Panc1 (cell line): ENCODE data around the gene RAMP1. TPM values are rescaled to one million over a fixed set of nuclear protein-coding genes. Genes with fewer than 3 reads are reported as not detected.

ENCODE experiments used
- ATAC-seq: fragments of 200-7000 bp; cut with Tn5 transposase; 2 replicates; pipeline ENCODE4 v1.9.1; 2020; ENCODE audit warnings: mild to moderate bottlenecking, moderate library complexity
- BruUV-seq: library from RNA; stranded (reverse); fragments of 400-500 nt; replicated peaks from 2 replicates; lab custom pipeline; 2021; lab: Mats Ljungman, UMichigan
- CTCF ChIA-PET: fragments of 300-600 bp; sonication (Branson Sonifier 250); formaldehyde crosslinking; loops from one replicate; lab custom pipeline; 2022; ENCODE audit warnings: antibody characterized with exemption; lab: Charles Lee
- POLR2A ChIA-PET: fragments of 300-600 bp; sonication (Branson Sonifier 250); formaldehyde crosslinking; loops from one replicate; lab custom pipeline; 2022; ENCODE audit warnings: antibody characterized with exemption; lab: Charles Lee
- DNase-seq: peaks from one replicate; pipeline ENCODE4 v3.0.0-alpha.2; 2010; ENCODE audit warnings: low read depth, low spot score
- H3K27ac ChIP-seq: 2 replicates; pipeline ENCODE4 v1.5.1; 2011; ENCODE audit warnings: mild to moderate bottlenecking, low read length, inconsistent platforms
- H3K27me3 ChIP-seq: fragments of 200-500 bp; sonication (Bioruptor generic); 2 replicates; pipeline ENCODE4 v1.6.0; 2014; ENCODE audit warnings: low read length, inconsistent platforms; ENCODE audit not compliant: control insufficient read depth, insufficient read depth
- H3K36me3 ChIP-seq: fragments of 200-500 bp; sonication (Bioruptor generic); 2 replicates; pipeline ENCODE4 v1.5.1; 2014; ENCODE audit warnings: inconsistent platforms, mild to moderate bottlenecking, low read length, moderate library complexity; ENCODE audit not compliant: control insufficient read depth, insufficient read depth
- H3K4me1 ChIP-seq: 2 replicates; pipeline ENCODE4 v1.5.1; 2011; ENCODE audit warnings: inconsistent platforms, mild to moderate bottlenecking, low read length, moderate library complexity; ENCODE audit not compliant: control insufficient read depth, insufficient read depth
- H3K4me3 ChIP-seq, 2 experiments: 2 replicates each; pipeline ENCODE4 v1.5.1; 2011 to 2012; ENCODE audit warnings: low read depth in 2 of 2, low read length in 2 of 2, mild to moderate bottlenecking in 2 of 2, inconsistent platforms in 1 of 2, moderate library complexity in 1 of 2
- H3K9me3 ChIP-seq: fragments of 200-500 bp; sonication (Bioruptor generic); 2 replicates; pipeline ENCODE4 v1.5.1; 2014; ENCODE audit warnings: low read depth, mild to moderate bottlenecking, inconsistent platforms, low read length, moderate library complexity; ENCODE audit not compliant: control insufficient read depth, insufficient read depth
- CTCF ChIP-seq: fragments of 450-650 bp; IDR thresholded peaks from 2 replicates; pipeline ENCODE4 v1.5.1; 2017; ENCODE audit warnings: mild to moderate bottlenecking
- POLR2AphosphoS5 ChIP-seq: IDR thresholded peaks from 2 replicates; pipeline ENCODE4 v1.6.1; 2012; ENCODE audit warnings: mild to moderate bottlenecking, low read depth, low read length, moderate library complexity
- REST ChIP-seq, 2 experiments: IDR thresholded peaks; 2 replicates each; pipeline ENCODE4 v1.6.1; 2011 to 2012; ENCODE audit warnings: low read depth in 2 of 2, control low read depth in 1 of 2, low read length in 1 of 2, mild to moderate bottlenecking in 1 of 2, moderate library complexity in 1 of 2; ENCODE audit not compliant: insufficient read depth in 1 of 2
- SIN3A ChIP-seq: IDR thresholded peaks from 2 replicates; pipeline ENCODE4 v1.6.1; 2012; ENCODE audit warnings: low read depth, mild to moderate bottlenecking, low read length, moderate library complexity, borderline replicate concordance; ENCODE audit not compliant: insufficient read depth
- TCF7L2 ChIP-seq: IDR thresholded peaks from 2 replicates; pipeline ENCODE4 v1.6.1; 2011; ENCODE audit warnings: mild to moderate bottlenecking, low read depth, low read length, inconsistent platforms
- in situ Hi-C: cut with HindIII; loops from 2 replicates; pipeline ENCODE4 v1.10.0; 2016; ENCODE audit warnings: low sequenced_read_pairs, low pct_unique_long_range_greater_than_20kb
- intact Hi-C: fragments of 100-400 bp; cut with micrococcal nuclease; formaldehyde crosslinking; loops from one replicate; pipeline ENCODE4 v1.10.0; 2022; ENCODE audit not compliant: unreplicated experiment
- total RNA-seq: library from RNA; stranded (reverse); gene quantifications from one replicate; pipeline ENCODE4 v1.2.1, GENCODE V29; 2021; ENCODE audit not compliant: unreplicated experiment

The RAMP1 gene
- total RNA-seq, 1 experiment from 2014 or later: 17.6 TPM

- H3K4me3 ChIP-seq: no peak overlapping the region
- BruUV-seq: no TSS peak
Observed at GRCh38 chr2:237955640-237956401, 96.4 kb downstream of the RAMP1 start.

GRCh38 chr2:237956402-237956736, 96.9 kb downstream of the RAMP1 start:
- no TSS peak for BruUV-seq
- in situ Hi-C loops (no loop called here), intact Hi-C loops (no loop called here)
- ATAC-seq (no peak), DNase-seq (no peak)
- no peak overlapping the region for H3K27ac ChIP-seq
- H3K9me3 ChIP-seq: no peaks in the 10 kb centered on the region
- no peaks in the 10 kb centered on the region for H3K4me1 ChIP-seq
- ChIA-PET CTCF (no interaction called here), POLR2A (interaction anchor here (0.6 to 0.8 kb wide), 2 partner anchors 471 to 1717 kb away, joined by 3 to 7 read pairs; no protein-coding TSS in a partner anchor)
- TF ChIP-seq TCF7L2 (no peak), REST (IDR thresholded peaks at IDR 0.05; ENCODE audit: insufficient read depth in 1 of 2, low read depth in 2 of 2, low read length in 1 of 2) (no peak), SIN3A (no peak), CTCF (no peak)
- H3K36me3 ChIP-seq: no peaks in the 10 kb centered on the region
- H3K4me3 ChIP-seq: no peak overlapping the region
- H3K27me3 ChIP-seq: no peaks in the 10 kb centered on the region

More at GRCh38 chr2:237955640-237956401, 96.4 kb downstream of the RAMP1 start:
- Histone ChIP-seq H3K27me3 (no peaks in the 10 kb centered on the region), H3K36me3 (no peaks in the 10 kb centered on the region), H3K9me3 (no peaks in the 10 kb centered on the region), H3K4me1 (no peaks in the 10 kb centered on the region), H3K27ac (no peak overlapping the region)
- in situ Hi-C loops: no loop called here
- CTCF ChIA-PET: no interaction called here
- no peak for TF ChIP-seq SIN3A
- TF ChIP-seq CTCF: no peak
- no peak for TF ChIP-seq TCF7L2
- TF ChIP-seq REST (IDR thresholded peaks at IDR 0.05; ENCODE audit: insufficient read depth in 1 of 2, low read depth in 2 of 2, low read length in 1 of 2): no peak
- TF ChIP-seq POLR2AphosphoS5: no peak
- DNase-seq: no peak
- ATAC-seq: 0 out of 2 replicates have a peak, but pooled peaks have one; percentile 57
- intact Hi-C loops: no loop called here
- POLR2A ChIA-PET: no interaction called here
